ENCODE data around the gene BTBD2. TPM values are rescaled to one million over a fixed set of nuclear protein-coding genes. Genes with fewer than 3 reads are reported as not detected.

BTBD2 gene
- polyA plus RNA-seq, 3 donors: 2.8 to 36.0 (median 3.3) TPM

DNA sequence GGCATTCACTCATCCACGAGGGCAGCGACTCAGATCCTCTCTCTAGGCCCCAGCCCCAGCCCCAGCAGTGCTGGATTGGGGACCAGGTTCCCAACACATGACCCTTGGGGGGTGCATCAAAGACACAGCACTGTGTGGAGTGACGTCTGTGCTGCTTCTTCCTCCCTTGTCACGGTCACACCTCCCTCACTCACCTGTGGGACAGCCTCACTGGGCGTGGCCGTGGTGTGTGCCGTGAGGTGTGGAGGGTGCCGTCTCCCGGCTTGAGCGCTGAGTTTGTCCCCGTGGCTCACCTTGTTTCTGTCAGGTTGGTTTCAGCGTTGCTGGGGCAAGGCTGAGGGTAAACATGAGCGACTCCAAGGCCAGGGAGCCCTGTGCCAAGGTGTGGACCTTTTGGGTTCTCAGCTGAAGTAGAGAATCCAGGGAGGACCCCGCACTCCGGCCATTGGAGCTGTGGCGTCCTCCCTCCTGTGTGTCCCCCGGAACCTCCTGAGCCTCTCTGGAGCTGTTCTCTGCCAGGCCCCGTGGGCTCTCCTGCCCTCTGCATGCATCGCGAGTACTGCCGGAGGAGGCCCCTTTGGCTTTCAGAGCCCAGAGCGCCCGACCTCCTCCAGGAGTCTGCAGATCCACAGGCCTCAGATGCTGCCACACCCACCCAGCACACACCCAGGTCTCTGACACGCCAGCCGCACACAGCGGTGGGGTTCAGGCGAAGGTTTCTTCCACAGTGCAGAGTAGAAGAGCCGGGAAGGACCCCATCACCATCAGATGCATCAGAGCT is 40.9 kb downstream of the BTBD2 start:
- Histone ChIP-seq H3K4me1 (ENCODE audit: control insufficient read depth in 1 of 2, insufficient read depth in 2 of 2, low read length in 2 of 2) (no peaks in the 10 kb centered on the region), H4K20me1 (ENCODE audit: insufficient read depth, low read length) (peaks cover 98% of the 10 kb centered on the region), H2AFZ (ENCODE audit: insufficient read depth, low read depth, low read length, poor library complexity, severe bottlenecking) (no peak overlapping the region), H3K4me2 (replicated peaks; ENCODE audit: extremely low read depth, low read length, poor library complexity, severe bottlenecking) (no peak overlapping the region), H3K9ac (ENCODE audit: insufficient read depth, low read length, poor library complexity, severe bottlenecking) (no peak overlapping the region), H3K27me3 (ENCODE audit: control insufficient read depth in 2 of 2, insufficient read depth in 2 of 2, low read length in 2 of 2) (no peaks in the 10 kb centered on the region), H3K9me3 (replicated peaks in 1 of 2; ENCODE audit: control insufficient read depth in 1 of 2, insufficient read depth in 1 of 2, low read length in 2 of 2) (no peaks in the 10 kb centered on the region), H3K36me3 (replicated peaks in 1 of 2; ENCODE audit: control insufficient read depth in 1 of 2, insufficient read depth in 2 of 2, low read length in 2 of 2) (peaks cover 43 to 74% of the 10 kb centered on the region in 2 donors), H3K79me2 (ENCODE audit: insufficient read depth, low read length) (peaks cover 73% of the 10 kb centered on the region), H3K4me3 (replicated peaks in 1 of 3; ENCODE audit: low read depth in 2 of 3, low read length in 3 of 3) (no peak overlapping the region), H3K27ac (ENCODE audit: low read depth in 1 of 2, low read length in 2 of 2) (no peak overlapping the region)
- H3K27me3 Mint-ChIP-seq (ENCODE audit: low read depth in 3 of 3): peaks cover 0 to 2% (median 0%) of the 10 kb centered on the region in 3 donors
- no peak for TF ChIP-seq CTCF (IDR thresholded peaks at IDR 0.05)
- H3K27ac Mint-ChIP-seq: no peak overlapping the region
- no peaks in the 10 kb centered on the region for H3K4me1 Mint-ChIP-seq
- H3K36me3 Mint-ChIP-seq: peaks cover 34 to 59% of the 10 kb centered on the region in 2 donors
- intact Hi-C loops (cut with micrococcal nuclease): no loop called here
- DNase-seq: no peak
- no peaks in the 10 kb centered on the region for H3K9me3 Mint-ChIP-seq
- H3K4me3 Mint-ChIP-seq: no peak overlapping the region
- WGBS (ENCODE audit: insufficient coverage): 97% methylated on average over 17 of the region's 28 CpGs

DNA sequence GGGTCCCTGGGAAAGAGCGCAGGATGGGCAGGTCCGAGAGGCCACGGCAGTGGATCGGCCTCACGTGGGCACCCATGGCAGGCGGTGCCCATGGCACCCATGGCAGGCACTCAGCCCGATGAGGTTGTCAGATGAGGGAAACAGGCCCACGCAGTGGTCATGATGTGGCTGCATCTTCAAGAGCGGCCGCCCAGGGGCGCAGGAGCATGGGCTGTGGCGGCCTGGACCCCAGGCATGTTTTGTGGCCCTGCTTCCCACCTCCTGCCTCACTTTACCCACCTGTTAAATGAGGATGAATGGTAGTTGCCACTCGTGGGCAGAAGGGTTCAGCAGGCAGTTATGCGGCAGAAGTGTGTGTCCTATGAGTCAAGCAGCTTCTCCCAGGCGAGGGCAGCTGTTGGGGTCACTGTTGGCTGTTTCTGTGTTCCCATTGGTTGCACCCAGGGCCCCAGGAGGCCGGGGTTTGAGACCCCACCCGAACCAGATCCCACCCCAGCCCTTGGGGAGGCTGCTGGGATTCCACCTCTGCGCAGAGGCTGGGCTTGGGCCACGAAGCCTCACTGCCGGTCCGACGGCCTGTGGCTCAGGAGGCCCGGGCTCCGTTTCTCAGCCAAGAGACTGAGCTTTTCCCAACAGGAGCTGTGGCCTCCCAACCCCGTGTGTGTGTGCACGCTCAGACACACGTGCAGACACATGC is 44.6 kb downstream of the BTBD2 start:
- Histone ChIP-seq H3K27me3 (ENCODE audit: control insufficient read depth in 2 of 2, insufficient read depth in 2 of 2, low read length in 2 of 2) (no peaks in the 10 kb centered on the region), H3K9ac (ENCODE audit: insufficient read depth, low read length, poor library complexity, severe bottlenecking) (no peak overlapping the region), H3K4me2 (replicated peaks; ENCODE audit: extremely low read depth, low read length, poor library complexity, severe bottlenecking) (no peak overlapping the region), H3K4me3 (replicated peaks in 1 of 3; ENCODE audit: low read depth in 2 of 3, low read length in 3 of 3) (no peak overlapping the region), H4K20me1 (ENCODE audit: insufficient read depth, low read length) (peaks cover 96% of the 10 kb centered on the region), H3K9me3 (replicated peaks in 1 of 2; ENCODE audit: control insufficient read depth in 1 of 2, insufficient read depth in 1 of 2, low read length in 2 of 2) (no peaks in the 10 kb centered on the region), H3K36me3 (replicated peaks in 1 of 2; ENCODE audit: control insufficient read depth in 1 of 2, insufficient read depth in 2 of 2, low read length in 2 of 2) (peaks cover 39 to 58% of the 10 kb centered on the region in 2 donors), H3K27ac (ENCODE audit: low read depth in 1 of 2, low read length in 2 of 2) (no peak overlapping the region), H2AFZ (ENCODE audit: insufficient read depth, low read depth, low read length, poor library complexity, severe bottlenecking) (no peak overlapping the region), H3K4me1 (ENCODE audit: control insufficient read depth in 1 of 2, insufficient read depth in 2 of 2, low read length in 2 of 2) (no peaks in the 10 kb centered on the region), H3K79me2 (ENCODE audit: insufficient read depth, low read length) (peaks cover 85% of the 10 kb centered on the region)
- intact Hi-C loops (cut with micrococcal nuclease): no loop called here
- Mint-ChIP-seq H3K4me3 (no peak overlapping the region), H3K4me1 (peaks cover 5% of the 10 kb centered on the region), H3K9me3 (no peaks in the 10 kb centered on the region), H3K27me3 (ENCODE audit: low read depth in 3 of 3) (peaks cover 0 to 4% (median under 1%) of the 10 kb centered on the region in 3 donors), H3K27ac (peak overlapping the region in 1 of 7 donors; percentile 58), H3K36me3 (peaks cover 39 to 58% of the 10 kb centered on the region in 2 donors)
- no peak for DNase-seq
- 98% methylated on average over 21 of the region's 27 CpGs for WGBS (ENCODE audit: insufficient coverage)
- no peak for TF ChIP-seq CTCF (IDR thresholded peaks at IDR 0.05)
